NB4 (cell line): ENCODE measurements around the gene CTRB2.

Experiments used
- POLR2A ChIP-seq: IDR thresholded peaks from 2 replicates; pipeline ENCODE4 v1.6.1; 2011; ENCODE audit warnings: mild to moderate bottlenecking; ENCODE audit not compliant: insufficient read length; ENCODE audit errors: extremely low read depth
- TF ChIP-seq, protein P1 (sequence below): IDR thresholded peaks from one replicate; pipeline ENCODE4 v1.5.1; 2012; ENCODE audit warnings: low read depth, low read length
- TF ChIP-seq, protein P2 (sequence below): IDR thresholded peaks from 2 replicates; pipeline ENCODE4 v1.6.1; 2011; ENCODE audit warnings: low read depth, low read length

DNA sequence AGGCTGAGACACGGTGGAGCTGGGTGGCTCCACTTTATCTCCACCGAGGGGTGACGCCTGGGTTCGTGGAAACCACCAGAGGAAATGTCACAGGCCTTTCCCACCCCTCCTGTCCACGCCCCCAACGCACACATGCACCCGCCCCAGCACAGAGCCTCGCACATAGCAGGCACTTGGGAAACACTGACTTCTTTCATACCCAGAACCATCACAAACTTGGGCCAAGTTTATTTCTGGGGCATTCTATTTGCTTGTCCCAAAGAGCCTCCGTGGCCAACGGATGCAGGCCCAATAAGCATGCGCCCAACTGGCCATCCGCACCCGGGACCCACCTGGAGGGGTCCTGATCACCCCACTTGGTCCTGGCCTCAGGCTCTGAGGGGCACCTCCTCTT lies 41.2 kb upstream of the CTRB2 start:
- TF ChIP-seq POLR2A = no peak
- TF ChIP-seq, protein P1, sequence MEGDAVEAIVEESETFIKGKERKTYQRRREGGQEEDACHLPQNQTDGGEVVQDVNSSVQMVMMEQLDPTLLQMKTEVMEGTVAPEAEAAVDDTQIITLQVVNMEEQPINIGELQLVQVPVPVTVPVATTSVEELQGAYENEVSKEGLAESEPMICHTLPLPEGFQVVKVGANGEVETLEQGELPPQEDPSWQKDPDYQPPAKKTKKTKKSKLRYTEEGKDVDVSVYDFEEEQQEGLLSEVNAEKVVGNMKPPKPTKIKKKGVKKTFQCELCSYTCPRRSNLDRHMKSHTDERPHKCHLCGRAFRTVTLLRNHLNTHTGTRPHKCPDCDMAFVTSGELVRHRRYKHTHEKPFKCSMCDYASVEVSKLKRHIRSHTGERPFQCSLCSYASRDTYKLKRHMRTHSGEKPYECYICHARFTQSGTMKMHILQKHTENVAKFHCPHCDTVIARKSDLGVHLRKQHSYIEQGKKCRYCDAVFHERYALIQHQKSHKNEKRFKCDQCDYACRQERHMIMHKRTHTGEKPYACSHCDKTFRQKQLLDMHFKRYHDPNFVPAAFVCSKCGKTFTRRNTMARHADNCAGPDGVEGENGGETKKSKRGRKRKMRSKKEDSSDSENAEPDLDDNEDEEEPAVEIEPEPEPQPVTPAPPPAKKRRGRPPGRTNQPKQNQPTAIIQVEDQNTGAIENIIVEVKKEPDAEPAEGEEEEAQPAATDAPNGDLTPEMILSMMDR = no peak
- TF ChIP-seq, protein P2, sequence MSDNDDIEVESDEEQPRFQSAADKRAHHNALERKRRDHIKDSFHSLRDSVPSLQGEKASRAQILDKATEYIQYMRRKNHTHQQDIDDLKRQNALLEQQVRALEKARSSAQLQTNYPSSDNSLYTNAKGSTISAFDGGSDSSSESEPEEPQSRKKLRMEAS = no peak
